GM21737 (cell line): ENCODE data around the gene CDO1.

Experiments
- ATAC-seq: cut with Tn5 transposase; IDR thresholded peaks from one replicate; pipeline ENCODE4 v1.9.1; 2021; ENCODE audit warnings: mild to moderate bottlenecking, moderate library complexity; ENCODE audit not compliant: unreplicated experiment

Gene CDO1

DNA sequence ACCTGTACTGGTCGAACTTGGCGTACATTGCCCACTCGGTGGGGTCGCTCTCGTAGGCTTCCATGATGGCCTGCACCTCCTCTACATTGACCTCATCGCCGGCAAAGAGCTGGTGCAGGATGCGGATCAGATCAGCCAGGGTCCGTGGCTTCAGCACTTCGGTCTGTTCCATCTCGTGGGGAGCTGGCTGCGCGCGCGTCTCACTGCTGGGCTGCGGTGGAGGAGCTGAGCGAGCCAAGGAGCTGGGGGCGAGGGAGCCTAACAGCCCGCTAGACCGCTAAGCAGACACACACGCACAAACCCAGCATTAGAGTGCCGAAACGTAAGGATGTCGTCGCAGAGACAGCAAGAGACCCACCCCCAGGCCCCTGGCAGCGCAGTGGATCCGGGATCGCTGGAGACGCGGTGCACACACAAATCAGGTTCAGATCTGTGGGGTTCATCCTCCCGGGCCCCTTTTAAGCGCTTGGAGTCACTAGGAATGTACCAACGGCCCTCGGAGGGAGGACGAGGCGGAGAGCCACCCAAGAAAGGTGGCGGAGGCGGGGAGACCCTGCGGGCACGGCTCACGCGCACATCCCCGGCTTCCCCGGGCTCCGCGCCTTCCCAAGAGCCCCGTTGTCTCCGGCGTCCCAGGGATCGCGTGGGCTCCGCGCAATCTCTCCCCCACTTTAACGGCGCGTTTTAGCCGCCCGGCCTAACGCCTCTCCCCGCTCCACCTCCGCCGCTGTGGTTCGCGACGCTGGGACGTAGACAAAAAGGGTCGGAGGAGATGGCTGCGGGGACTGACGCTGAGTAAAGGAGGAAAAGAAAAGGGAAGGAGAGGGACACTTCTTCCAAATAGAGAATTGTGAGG is at the start of gene CDO1:
Gene CDO1, minus strand, starts transcription at position 434 of the 856 bp plus-strand sequence. Its CDS starts 262 bp downstream, at position 172.
- ATAC-seq = no peak

DNA sequence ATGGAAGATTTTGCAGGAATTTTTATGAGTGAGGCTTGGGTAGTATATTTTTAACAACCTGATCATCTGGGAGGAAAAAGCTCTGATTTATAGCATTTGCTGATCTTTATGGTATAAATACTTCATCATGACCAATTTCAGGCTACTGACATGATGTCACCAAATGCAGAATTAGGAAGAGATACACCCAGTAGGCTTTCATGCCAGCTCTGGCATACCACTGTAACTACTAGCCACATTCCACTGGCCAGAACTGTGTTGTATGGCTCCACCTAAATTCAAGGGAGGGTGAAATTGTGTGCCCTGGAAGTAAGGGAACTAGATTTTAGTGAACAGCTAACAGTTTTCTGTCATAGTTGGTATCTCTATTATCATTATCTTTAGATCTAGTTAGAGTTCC is 42.9 kb upstream of the CDO1 start:
- ATAC-seq = no peak

DNA sequence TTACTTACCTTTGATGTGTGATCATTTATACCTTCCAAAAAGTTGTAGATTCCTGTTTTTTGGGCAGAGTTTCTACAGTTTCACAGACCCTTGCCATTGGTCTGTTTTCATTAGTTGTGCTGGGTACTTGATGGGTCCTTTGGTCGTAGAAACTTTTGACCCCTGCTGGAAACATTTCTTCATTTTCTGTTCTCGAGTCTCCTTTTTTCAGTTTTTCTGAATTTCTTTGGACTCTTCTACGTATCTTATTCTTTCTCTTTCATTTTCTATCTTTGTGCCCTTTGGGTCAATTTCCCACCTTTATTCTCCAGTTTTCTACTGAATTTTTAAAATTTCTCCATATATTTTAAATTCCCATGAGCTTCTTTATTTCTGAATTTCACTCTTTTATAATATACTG is 41.9 kb upstream of the CDO1 start:
- ATAC-seq = no peak

GRCh38 chr5:115857626-115858349 is 41.3 kb upstream of the CDO1 start:
- ATAC-seq = no peak

GRCh38 chr5:115857057-115857479 is 40.6 kb upstream of the CDO1 start:
- no peak for ATAC-seq

GRCh38 chr5:115855959-115856358 is 39.5 kb upstream of the CDO1 start:
- ATAC-seq = no peak

GRCh38 chr5:115854139-115854538 is 37.7 kb upstream of the CDO1 start:
- ATAC-seq = no peak

DNA sequence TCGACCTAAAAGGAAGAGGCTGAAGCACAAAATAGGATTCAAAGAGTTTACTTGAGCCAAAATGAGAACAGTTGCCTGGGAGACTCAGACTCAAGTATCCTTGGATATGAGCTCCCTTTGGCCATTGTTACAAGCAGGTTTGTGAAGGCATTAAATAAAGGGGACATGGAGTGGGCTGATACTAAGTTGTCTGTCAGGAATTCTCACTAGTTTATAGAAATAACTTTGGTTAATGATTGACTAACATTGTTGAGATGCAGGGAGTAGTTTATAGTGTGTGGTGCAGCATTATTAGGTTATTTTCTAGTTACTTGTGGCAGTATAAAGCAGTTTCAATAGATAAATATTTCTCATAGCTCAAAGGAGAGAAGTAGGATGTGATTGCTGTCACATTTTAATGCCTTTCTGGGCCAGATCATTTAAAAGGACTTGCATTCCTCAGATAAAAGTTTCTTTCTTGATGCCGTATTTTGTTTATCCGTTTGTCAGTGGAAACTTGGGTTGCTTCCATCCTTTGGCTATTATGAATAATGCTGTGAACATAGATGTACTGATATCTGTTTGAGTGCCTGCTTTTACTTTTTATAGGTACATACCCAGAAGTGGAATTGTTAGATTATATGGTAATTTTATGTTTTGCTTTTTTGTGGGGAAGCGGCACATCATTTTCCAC is 34.4 kb upstream of the CDO1 start:
- ATAC-seq = no peak

GRCh38 chr5:115849258-115849798 is 32.9 kb upstream of the CDO1 start:
- ATAC-seq = no peak

DNA sequence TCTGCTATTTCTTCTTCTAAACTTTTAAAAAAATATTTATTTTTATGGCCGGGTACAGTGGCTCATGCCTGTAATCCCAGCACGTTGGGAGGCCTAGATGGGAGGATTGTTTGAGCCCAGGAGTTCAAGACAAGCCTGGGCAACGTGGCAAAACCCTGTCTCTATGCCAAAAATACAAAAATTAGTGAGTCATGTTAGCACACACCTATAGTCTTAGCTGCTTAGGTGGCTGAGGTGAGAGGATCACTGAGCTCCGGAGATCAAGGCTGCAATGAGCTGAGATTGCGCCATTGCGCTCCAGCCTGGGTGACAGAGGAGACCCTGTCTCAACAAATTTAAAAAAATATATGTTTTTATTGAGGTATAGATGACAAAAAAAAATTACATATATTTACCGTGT is 30.8 kb upstream of the CDO1 start:
- no peak for ATAC-seq

DNA sequence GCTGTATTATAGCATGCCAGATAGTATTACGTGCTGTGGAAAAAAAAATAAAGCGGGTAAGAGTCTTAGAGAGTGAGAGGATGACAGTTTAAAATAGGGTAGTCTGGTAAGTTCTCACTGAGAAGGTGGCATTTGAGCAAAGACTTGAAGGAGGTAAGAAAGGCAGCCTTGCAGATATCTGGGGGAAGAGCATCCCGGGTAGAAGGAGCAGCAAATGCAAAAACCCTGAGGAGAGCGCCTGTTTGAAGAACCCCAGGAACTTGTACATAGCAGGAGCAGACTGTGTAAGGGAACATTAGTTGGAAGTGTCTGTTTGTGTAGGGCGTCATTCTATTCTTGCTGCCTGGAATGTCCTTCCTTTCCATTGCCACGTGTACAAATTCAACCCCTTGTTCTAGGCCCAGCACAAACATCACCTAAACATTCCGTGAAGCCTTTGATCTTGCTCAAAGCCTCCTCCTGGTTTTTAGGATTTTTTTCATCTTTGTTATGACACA is 27.9 kb upstream of the CDO1 start:
- ATAC-seq = no peak

- no peak for ATAC-seq
Measured at GRCh38 chr5:115843444-115844130, 27.1 kb upstream of the CDO1 start.

GRCh38 chr5:115842952-115843351 is 26.5 kb upstream of the CDO1 start:
- ATAC-seq = no peak

DNA sequence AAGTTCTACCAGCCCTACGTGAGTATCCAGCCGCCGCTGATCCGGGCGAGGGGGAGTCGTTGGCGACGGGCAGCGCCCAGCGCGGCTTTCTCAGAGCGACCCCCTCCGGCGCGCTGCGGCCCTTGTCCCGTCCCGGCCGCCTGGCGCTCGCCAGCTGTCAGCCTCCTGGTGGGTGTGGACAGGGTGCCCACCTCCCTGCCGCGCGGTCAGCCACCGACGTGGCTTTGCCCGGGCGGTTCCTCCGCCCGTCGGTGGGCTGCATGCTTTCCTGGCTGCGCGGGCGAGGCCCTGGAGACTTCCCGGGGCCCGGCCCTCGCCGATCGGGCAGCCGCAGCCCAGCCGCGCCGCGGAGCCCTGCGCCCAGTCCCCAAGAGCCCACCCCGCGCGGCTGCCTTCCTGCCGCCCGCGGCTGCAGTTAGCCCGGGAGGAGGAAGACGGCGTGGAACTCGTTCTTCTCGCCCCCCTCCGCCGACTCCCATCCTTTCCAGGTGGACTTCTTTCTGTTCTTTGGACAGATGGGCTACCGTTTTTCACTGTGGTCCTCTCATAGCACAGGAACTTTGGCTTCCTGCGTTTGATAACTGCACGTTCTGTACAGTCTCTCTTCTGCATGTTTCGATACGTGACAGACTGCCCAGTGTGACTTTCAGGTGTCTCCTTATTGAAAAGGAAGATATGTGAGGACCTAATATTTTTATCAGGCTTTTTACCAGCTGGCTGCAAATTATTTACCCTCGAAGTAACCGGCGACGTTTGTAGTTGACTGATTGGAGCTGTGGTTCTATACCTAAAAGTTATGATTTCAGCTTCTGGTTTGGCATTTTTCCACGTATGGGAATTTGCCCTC is 25.9 kb upstream of the CDO1 start:
- peak; percentile 38 for ATAC-seq

GRCh38 chr5:115841382-115842088 is 25.1 kb upstream of the CDO1 start, which contains the start of the genes AP3S1 and ATG12:
AP3S1 (plus strand) TSS chr5:115841935; CDS start chr5:115842038, 103 bp downstream.
ATG12 (minus strand) TSS chr5:115841565; CDS start chr5:115841552, 13 bp downstream.
- peak; percentile 78 for ATAC-seq

GRCh38 chr5:115840873-115841272 is 24.4 kb upstream of the CDO1 start:
- ATAC-seq = no peak

DNA sequence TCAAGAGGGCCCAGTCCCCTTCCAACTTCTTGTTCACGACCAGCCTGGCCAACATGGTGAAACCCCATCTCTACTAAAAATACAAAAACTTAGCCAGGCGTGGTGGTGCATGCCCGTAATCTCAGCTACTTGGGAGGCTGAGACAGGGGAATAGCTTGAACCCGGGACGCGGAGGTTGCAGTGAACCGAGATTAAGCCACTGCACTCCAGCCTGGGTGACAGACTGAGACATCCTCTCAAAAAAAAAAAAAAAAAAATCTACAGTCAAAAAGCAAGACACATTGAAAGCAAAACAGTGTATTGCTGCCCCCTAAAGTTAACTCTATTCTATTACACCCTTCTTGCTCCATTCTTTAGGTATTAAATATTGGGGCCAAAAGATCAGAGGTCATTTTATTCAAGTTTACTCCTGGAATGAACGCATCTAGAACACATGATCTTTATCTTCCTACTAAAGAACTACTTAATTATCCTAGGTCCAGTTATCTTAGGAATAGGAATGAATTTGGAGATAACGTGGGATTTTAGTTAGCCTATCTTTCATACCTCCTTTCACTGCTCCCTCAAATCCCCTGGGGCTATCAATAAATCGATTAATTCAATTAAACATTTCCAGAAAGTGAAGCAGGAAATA is 22.5 kb upstream of the CDO1 start:
- ATAC-seq = no peak

DNA sequence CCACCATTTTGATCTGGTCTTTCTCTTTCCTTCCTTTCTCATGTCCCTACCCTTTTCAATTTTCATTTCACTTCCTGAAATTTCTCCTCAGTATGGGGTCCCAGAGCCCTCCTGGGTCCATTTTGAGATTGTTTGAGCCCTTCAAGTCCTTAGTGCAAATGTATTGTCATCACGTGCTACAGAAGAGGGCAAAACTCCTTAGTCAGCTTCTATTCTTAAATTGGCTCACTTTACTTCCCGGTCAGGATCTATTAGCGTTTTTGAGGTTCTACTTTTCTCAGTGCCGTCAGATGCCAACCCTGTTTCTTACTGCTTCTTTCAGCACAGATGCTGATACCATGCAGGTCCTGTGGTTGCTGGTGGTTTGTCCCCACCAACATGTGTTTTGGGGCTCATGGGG is 19.0 kb upstream of the CDO1 start:
- ATAC-seq = no peak
